GM12801 (cell line): Measurements from ENCODE around the gene TUBG2.

Source experiments
- CTCF ChIP-seq: IDR thresholded peaks from one replicate; pipeline ENCODE4 v1.5.1; 2011; ENCODE audit warnings: control low read depth; ENCODE audit not compliant: insufficient read length; ENCODE audit errors: extremely low read depth

TUBG2 gene

GRCh38 chr17:42684929-42685556, 26.0 kb downstream of the TUBG2 start:
- no peak for TF ChIP-seq CTCF

- no peak for TF ChIP-seq CTCF
These were observed 26.7 kb downstream of the TUBG2 start for GRCh38 chr17:42685831-42686230.

GRCh38 chr17:42686520-42687128, 27.5 kb downstream of the TUBG2 start:
- no peak for TF ChIP-seq CTCF

GRCh38 chr17:42687707-42688320, 28.7 kb downstream of the TUBG2 start:
- no peak for TF ChIP-seq CTCF

GRCh38 chr17:42690596-42690995, 31.5 kb downstream of the TUBG2 start:
- no peak for TF ChIP-seq CTCF

GRCh38 chr17:42691021-42691545, 32.0 kb downstream of the TUBG2 start:
- TF ChIP-seq CTCF = no peak

GRCh38 chr17:42692489-42692888, 33.4 kb downstream of the TUBG2 start:
- no peak for TF ChIP-seq CTCF
